GM18873 (cell line): Measurements from ENCODE around the gene ARHGAP9.

Experiments
- ATAC-seq: cut with Tn5 transposase; IDR thresholded peaks from one replicate; pipeline ENCODE4 v1.9.1; 2021; ENCODE audit warnings: mild to moderate bottlenecking, moderate library complexity, moderate number of reproducible peaks; ENCODE audit not compliant: unreplicated experiment, low FRiP score

ARHGAP9 gene

DNA sequence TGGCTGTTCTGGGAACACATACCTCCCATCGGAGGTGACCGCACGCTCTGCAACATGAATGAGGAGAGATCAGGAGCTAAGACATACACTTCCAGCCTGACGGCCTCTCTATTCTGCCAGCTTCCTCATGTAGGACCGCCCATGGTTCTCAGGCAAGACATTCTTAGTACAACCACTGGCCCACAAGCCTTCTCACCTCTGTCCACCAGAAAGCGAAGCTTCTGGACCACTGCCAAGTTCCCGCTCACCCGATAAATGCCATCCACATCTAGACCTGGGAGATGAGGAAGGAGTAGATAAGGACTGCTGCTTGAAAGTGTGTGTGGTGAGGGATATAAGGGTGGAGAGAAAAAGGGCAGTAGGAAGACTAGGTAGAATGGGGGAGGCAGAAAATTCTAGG is 5.2 kb downstream of the ARHGAP9 start:
- ATAC-seq, result no peak

DNA sequence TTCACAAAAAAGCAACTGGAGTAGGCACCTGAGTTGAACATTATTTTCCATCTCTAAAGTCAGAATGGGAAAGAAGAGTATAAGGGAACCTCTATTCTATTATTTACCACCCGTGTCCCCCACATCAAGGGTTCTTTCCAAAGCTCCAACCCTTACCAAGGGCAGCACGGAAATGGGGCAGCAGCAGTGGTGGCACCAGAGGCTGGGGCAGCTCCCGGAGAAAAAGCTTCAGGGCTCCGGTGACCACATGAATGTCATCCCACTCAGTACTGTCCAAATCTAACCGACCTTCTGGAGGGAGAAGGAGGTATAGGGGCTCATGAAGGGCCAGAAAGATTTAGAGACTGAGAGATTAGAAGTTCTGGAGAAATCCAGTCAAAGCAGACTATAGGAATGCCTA is 5.8 kb downstream of the ARHGAP9 start:
- no peak for ATAC-seq

GRCh38 chr12:57473392-57473791 is 6.3 kb downstream of the ARHGAP9 start:
- ATAC-seq, result no peak

DNA sequence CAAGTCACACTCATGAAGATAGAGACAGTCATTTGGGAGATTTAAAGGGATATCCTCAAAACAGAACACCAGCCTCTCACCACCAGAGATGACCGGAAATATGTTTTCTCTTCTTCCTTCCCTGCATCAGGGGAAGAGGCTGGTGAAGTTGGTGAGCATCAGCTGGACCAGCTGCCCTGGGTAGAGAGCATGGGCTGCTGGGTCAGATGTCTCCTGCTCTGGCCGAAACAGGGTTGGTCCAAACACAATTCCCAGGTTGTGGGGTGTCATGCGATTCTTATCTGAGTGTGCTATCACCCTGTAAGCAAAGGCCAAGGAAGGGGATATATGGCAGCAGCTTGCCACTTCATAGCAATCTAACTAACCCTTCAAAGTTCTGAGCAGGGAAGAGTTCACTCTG is 7.3 kb downstream of the ARHGAP9 start:
- no peak for ATAC-seq

DNA sequence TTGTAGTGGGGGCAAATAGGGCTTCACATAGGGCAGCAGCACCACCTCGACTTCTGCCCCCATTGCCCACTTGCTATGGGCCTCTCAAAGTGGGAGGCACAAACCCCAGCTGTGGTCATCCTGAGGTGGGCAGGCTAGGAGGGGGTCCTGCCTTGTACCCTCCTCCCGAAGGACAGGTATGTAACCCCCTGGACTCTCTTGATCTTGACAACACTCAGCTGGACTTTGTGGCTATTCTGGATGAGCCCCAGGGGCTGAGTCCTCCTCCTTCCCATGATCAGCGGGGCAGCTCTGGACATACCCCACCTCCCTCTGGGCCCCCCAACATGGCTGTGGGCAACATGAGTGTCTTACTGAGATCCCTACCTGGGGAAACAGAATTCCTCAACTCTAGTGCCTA is 8.0 kb downstream of the ARHGAP9 start:
- ATAC-seq, result no peak

DNA sequence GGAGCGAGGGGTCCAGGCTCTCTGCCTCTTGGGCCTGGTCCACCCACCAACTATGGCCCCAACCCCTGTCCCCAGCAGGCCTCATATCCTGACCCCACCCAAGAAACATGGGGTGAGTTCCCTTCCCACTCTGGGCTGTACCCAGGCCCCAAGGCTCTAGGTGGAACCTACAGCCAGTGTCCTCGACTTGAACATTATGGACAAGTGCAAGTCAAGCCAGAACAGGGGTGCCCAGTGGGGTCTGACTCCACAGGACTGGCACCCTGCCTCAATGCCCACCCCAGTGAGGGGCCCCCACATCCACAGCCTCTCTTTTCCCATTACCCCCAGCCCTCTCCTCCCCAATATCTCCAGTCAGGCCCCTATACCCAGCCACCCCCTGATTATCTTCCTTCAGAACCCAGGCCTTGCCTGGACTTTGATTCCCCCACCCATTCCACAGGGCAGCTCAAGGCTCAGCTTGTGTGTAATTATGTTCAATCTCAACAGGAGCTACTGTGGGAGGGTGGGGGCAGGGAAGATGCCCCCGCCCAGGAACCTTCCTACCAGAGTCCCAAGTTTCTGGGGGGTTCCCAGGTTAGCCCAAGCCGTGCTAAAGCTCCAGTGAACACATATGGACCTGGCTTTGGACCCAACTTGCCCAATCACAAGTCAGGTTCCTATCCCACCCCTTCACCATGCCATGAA is 8.6 kb downstream of the ARHGAP9 start:
- no peak for ATAC-seq

DNA sequence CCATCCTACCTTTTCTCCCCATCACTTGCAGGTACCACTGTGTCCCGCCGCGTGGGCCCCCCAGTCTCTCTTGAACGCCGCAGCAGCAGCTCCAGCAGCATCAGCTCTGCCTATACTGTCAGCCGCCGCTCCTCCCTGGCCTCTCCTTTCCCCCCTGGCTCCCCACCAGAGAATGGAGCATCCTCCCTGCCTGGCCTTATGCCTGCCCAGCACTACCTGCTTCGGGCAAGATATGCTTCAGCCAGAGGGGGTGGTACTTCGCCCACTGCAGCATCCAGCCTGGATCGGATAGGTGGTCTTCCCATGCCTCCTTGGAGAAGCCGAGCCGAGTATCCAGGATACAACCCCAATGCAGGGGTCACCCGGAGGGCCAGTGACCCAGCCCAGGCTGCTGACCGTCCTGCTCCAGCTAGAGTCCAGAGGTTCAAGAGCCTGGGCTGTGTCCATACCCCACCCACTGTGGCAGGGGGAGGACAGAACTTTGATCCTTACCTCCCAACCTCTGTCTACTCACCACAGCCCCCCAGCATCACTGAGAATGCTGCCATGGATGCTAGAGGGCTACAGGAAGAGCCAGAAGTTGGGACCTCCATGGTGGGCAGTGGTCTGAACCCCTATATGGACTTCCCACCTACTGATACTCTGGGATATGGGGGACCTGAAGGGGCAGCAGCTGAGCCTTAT is 9.2 kb downstream of the ARHGAP9 start:
- ATAC-seq, result no peak

DNA sequence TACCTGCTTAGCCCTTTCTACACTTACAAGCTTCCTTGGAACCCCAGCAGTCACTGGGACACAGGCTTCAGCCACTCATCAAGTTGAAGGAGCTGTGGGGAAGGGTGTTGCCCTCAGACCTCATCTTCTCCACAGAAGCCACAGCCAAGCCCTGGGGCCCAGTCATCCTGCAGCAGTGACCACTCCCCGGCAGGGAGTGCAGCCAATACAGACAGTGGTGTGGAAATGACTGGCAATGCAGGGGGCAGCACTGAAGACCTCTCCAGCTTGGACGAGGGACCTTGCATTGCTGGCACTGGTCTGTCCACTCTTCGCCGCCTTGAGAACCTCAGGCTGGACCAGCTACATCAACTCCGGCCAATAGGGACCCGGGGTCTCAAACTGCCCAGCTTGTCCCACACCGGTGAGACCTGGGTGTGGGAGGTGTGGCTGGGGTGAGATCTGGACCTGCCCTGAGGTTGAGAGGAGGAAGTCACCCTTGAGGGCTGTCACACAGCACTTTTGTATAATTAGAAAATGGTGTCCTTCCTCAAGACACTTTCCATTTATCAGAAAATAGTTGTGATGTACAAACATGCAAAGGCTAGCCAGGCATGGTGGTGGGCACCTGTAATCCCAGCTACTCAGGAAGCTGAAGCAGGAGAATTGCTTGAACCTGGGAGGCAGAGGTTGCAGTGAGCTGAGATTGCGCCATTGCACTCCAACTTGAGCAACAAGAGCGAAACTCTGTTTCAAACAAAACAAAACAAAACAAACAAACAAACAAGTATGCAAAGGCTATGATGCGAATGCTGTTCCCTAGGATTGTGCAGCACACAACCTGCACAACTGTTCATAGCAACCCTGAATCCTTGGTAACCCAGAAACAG is 10.1 kb downstream of the ARHGAP9 start:
- ATAC-seq, result no peak

DNA sequence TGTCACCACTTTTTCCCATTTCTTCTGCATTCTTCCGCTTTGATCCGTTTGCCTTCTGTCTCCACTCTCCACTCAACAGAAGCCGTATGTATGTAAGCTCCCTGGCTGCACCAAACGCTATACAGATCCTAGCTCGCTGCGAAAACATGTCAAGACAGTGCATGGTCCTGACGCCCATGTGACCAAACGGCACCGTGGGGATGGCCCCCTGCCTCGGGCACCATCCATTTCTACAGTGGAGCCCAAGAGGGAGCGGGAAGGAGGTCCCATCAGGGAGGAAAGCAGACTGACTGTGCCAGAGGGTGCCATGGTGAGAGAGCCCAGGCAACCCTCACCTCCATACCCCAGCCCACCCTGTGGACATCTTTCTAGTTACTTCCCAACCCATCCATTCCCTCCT is 11.8 kb downstream of the ARHGAP9 start:
- ATAC-seq, result no peak

DNA sequence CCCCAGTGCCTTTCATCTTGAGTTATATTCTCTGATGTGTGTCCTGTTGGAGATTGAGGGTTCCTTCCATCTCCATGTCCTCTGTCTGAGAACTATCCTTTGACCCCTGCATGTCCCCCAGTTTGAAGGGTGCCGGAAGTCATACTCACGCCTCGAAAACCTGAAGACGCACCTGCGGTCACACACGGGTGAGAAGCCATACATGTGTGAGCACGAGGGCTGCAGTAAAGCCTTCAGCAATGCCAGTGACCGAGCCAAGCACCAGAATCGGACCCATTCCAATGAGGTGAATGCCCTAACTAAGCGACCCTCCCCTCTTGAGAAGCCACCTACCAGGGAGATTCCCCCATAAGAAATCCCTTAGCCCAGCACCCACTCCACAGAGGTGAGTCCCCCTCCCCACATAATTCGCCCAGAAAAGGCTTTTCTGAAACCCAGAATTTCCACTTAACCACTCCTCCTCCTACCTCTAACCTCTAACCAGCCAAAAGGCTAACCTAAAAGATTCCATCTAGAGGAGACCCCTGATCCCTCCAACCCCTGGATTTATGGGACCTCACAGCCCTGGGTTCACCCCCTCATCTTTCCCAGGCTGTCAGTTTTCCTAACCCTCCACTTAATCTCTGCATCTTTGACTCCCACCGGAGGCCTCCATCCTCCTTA is 12.3 kb downstream of the ARHGAP9 start:
- no peak for ATAC-seq

GRCh38 chr12:57465747-57466505 is 13.7 kb downstream of the ARHGAP9 start:
- no peak for ATAC-seq

GRCh38 chr12:57465030-57465746 is 14.5 kb downstream of the ARHGAP9 start:
- no peak for ATAC-seq

GRCh38 chr12:57464569-57464968 is 15.1 kb downstream of the ARHGAP9 start:
- ATAC-seq, result no peak

DNA sequence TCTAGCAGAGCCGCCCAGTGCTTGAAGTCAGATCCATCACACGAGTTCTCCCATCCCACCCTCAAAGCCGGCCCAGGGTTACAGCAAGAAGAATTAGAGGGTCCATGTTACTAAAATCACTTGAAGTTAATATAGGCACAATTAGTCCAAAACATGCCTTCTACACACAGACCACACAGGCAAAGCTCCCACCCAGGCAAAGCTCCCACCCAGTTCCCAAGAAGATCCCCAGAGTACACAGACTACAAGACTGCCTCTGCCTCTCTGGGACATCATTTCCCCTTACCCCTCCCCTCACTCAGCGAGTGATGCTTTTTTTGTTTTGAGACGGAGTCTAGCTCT is 16.8 kb downstream of the ARHGAP9 start:
- ATAC-seq, result no peak

GRCh38 chr12:57462251-57462911 is 17.3 kb downstream of the ARHGAP9 start:
- peak; percentile 66 for ATAC-seq

GRCh38 chr12:57461917-57462250 is 17.8 kb downstream of the ARHGAP9 start:
- ATAC-seq, result no peak

- no peak for ATAC-seq
These were observed 18.3 kb downstream of the ARHGAP9 start for GRCh38 chr12:57461276-57461916.

GRCh38 chr12:57460841-57461275 is 18.8 kb downstream of the ARHGAP9 start:
- no peak for ATAC-seq

GRCh38 chr12:57460468-57460784 is 19.2 kb downstream of the ARHGAP9 start:
- ATAC-seq, result no peak
